WTC11 (cell line): ENCODE data around the gene SLCO4A1. TPM values are rescaled to one million over a fixed set of nuclear protein-coding genes. Genes with fewer than 3 reads are reported as not detected.

Source experiments
- ATAC-seq: fragments of 200-7000 bp; cut with Tn5 transposase; 2 replicates; pipeline ENCODE4 v1.10.0; 2021; ENCODE audit warnings: mild to moderate bottlenecking, moderate library complexity
- CTCF ChIA-PET: fragments of 300-600 bp; sonication (Branson Sonifier 250); formaldehyde crosslinking; loops from one replicate; lab custom pipeline; 2021; ENCODE audit warnings: antibody characterized with exemption; lab: Charles Lee
- POLR2A ChIA-PET: fragments of 350-600 bp; sonication (Branson Sonifier 250); formaldehyde crosslinking; loops from one replicate; lab custom pipeline; 2021; ENCODE audit warnings: antibody characterized with exemption; lab: Charles Lee
- DNase-seq: peaks from one replicate; pipeline ENCODE4 v3.0.0; 2021; ENCODE audit warnings: low spot score
- H3K27ac Mint-ChIP-seq: 2 replicates; pipeline ENCODE4 v1.8.0; 2021; ENCODE audit warnings: mixed read lengths
- H3K27me3 Mint-ChIP-seq: 2 replicates; pipeline ENCODE4 v1.8.0; 2021; ENCODE audit warnings: low read depth, mild to moderate bottlenecking, moderate library complexity, mixed read lengths
- H3K36me3 Mint-ChIP-seq: 2 replicates; pipeline ENCODE4 v1.8.0; 2021; ENCODE audit warnings: mixed read lengths
- H3K4me1 Mint-ChIP-seq: 2 replicates; pipeline ENCODE4 v1.8.0; 2022; ENCODE audit warnings: mixed read lengths
- H3K4me3 Mint-ChIP-seq: 2 replicates; pipeline ENCODE4 v1.8.0; 2021; ENCODE audit warnings: mild to moderate bottlenecking, moderate library complexity, mixed read lengths
- H3K9me3 Mint-ChIP-seq: 2 replicates; pipeline ENCODE4 v1.8.0; 2021; ENCODE audit warnings: mixed read lengths
- CREM ChIP-seq: sonication (generic); formaldehyde crosslinking; IDR thresholded peaks from 2 replicates; pipeline ENCODE4 v1.8.1; 2022; ENCODE audit warnings: mild to moderate bottlenecking, missing genetic modification reagents, moderate library complexity
- ESRRA ChIP-seq: sonication (generic); formaldehyde crosslinking; IDR thresholded peaks from 2 replicates; pipeline ENCODE4 v1.8.1; 2022; ENCODE audit warnings: mild to moderate bottlenecking, missing genetic modification reagents, borderline replicate concordance
- FOXK1 ChIP-seq: sonication (generic); formaldehyde crosslinking; IDR thresholded peaks from 2 replicates; pipeline ENCODE4 v1.8.0; 2022; ENCODE audit warnings: mild to moderate bottlenecking, moderate library complexity, missing genetic modification reagents
- GABPB1 ChIP-seq: sonication (generic); formaldehyde crosslinking; IDR thresholded peaks from 2 replicates; pipeline ENCODE4 v1.8.1; 2023; ENCODE audit warnings: mild to moderate bottlenecking, missing genetic modification reagents
- GRHL2 ChIP-seq: fragments of 250-450 bp; sonication (Bioruptor Pico); IDR thresholded peaks from 2 replicates; pipeline ENCODE4 v1.8.0; 2022; ENCODE audit warnings: mild to moderate bottlenecking, moderate library complexity; ENCODE audit not compliant: insufficient replicate concordance, severe bottlenecking
- HMGA2 ChIP-seq: fragments of 250-450 bp; sonication (Bioruptor Pico); IDR thresholded peaks from 2 replicates; pipeline ENCODE4 v1.4.0; 2021; ENCODE audit warnings: mild to moderate bottlenecking, moderate library complexity
- SP1 ChIP-seq: sonication (generic); formaldehyde crosslinking; conservative IDR thresholded peaks from 2 replicates; pipeline ENCODE4 v1.8.1; 2022; ENCODE audit warnings: missing genetic modification reagents
- TEAD1 ChIP-seq: sonication (generic); formaldehyde crosslinking; IDR thresholded peaks from 2 replicates; pipeline ENCODE4 v1.8.0; 2022; ENCODE audit warnings: mild to moderate bottlenecking, missing genetic modification reagents
- ZNF317 ChIP-seq: sonication (generic); formaldehyde crosslinking; IDR thresholded peaks from 2 replicates; pipeline ENCODE4 v1.8.1; 2023; ENCODE audit warnings: low read depth, mild to moderate bottlenecking, moderate library complexity, missing genetic modification reagents, borderline replicate concordance
- total RNA-seq: library from RNA; stranded (reverse); gene quantifications from 3 replicates; pipeline ENCODE4 v1.2.3, GENCODE V29; 2021
- TF ChIP-seq, protein P1 (sequence below): sonication (generic); formaldehyde crosslinking; IDR thresholded peaks from 2 replicates; pipeline ENCODE4 v1.8.0; 2023; ENCODE audit warnings: mild to moderate bottlenecking, missing genetic modification reagents
- TF ChIP-seq, protein P2 (sequence below): sonication (generic); formaldehyde crosslinking; IDR thresholded peaks from 2 replicates; pipeline ENCODE4 v1.8.0; 2022; ENCODE audit warnings: missing genetic modification reagents
- TF ChIP-seq, protein P3 (sequence below): sonication (generic); formaldehyde crosslinking; IDR thresholded peaks from 2 replicates; pipeline ENCODE4 v1.8.0; 2022; ENCODE audit warnings: mild to moderate bottlenecking, missing genetic modification reagents
- TF ChIP-seq, protein P4 (sequence below): sonication (generic); formaldehyde crosslinking; IDR thresholded peaks from 2 replicates; pipeline ENCODE4 v1.8.1; 2022; ENCODE audit warnings: missing genetic modification reagents, borderline replicate concordance
- TF ChIP-seq, protein P5 (sequence below): sonication (generic); formaldehyde crosslinking; IDR thresholded peaks from 2 replicates; pipeline ENCODE4 v1.8.1; 2023; ENCODE audit warnings: mild to moderate bottlenecking, missing genetic modification reagents
- TF ChIP-seq, protein P6 (sequence below): fragments of 250-450 bp; sonication (Bioruptor Pico); IDR thresholded peaks from 2 replicates; pipeline ENCODE4 v1.9.0; 2021; ENCODE audit warnings: moderate library complexity, mild to moderate bottlenecking, inconsistent platforms, borderline replicate concordance

The SLCO4A1 gene
- total RNA-seq, 1 experiment from 2014 or later, result 19.9 TPM

DNA sequence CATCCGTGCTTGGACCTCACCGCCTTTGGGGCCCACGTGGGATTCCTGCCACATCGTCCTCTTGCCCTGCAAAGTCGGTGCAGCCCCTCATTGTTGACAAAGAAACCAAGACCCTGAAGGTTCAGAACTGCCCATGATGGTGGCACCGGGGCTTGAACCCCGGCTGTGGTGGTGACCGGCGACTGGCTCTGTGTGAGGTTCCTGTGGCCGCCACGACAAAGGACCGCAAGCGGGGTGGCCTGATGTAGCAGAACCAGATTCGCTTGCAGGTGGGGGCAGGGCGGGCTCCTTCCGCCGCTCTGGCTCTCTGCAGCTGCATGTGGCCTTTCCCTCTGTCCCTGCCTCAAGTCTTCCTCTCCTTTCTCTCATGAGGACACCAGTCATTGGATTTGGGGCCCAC is 28.7 kb downstream of the SLCO4A1 start:
- DNase-seq, result no peak
- TF ChIP-seq SP1 (CRISPR knock-in tag), result no peak
- TF ChIP-seq, protein P1, sequence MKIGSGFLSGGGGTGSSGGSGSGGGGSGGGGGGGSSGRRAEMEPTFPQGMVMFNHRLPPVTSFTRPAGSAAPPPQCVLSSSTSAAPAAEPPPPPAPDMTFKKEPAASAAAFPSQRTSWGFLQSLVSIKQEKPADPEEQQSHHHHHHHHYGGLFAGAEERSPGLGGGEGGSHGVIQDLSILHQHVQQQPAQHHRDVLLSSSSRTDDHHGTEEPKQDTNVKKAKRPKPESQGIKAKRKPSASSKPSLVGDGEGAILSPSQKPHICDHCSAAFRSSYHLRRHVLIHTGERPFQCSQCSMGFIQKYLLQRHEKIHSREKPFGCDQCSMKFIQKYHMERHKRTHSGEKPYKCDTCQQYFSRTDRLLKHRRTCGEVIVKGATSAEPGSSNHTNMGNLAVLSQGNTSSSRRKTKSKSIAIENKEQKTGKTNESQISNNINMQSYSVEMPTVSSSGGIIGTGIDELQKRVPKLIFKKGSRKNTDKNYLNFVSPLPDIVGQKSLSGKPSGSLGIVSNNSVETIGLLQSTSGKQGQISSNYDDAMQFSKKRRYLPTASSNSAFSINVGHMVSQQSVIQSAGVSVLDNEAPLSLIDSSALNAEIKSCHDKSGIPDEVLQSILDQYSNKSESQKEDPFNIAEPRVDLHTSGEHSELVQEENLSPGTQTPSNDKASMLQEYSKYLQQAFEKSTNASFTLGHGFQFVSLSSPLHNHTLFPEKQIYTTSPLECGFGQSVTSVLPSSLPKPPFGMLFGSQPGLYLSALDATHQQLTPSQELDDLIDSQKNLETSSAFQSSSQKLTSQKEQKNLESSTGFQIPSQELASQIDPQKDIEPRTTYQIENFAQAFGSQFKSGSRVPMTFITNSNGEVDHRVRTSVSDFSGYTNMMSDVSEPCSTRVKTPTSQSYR (CRISPR knock-in tag), result no peak
- TF ChIP-seq ESRRA (CRISPR knock-in tag), result no peak
- TF ChIP-seq, protein P2, sequence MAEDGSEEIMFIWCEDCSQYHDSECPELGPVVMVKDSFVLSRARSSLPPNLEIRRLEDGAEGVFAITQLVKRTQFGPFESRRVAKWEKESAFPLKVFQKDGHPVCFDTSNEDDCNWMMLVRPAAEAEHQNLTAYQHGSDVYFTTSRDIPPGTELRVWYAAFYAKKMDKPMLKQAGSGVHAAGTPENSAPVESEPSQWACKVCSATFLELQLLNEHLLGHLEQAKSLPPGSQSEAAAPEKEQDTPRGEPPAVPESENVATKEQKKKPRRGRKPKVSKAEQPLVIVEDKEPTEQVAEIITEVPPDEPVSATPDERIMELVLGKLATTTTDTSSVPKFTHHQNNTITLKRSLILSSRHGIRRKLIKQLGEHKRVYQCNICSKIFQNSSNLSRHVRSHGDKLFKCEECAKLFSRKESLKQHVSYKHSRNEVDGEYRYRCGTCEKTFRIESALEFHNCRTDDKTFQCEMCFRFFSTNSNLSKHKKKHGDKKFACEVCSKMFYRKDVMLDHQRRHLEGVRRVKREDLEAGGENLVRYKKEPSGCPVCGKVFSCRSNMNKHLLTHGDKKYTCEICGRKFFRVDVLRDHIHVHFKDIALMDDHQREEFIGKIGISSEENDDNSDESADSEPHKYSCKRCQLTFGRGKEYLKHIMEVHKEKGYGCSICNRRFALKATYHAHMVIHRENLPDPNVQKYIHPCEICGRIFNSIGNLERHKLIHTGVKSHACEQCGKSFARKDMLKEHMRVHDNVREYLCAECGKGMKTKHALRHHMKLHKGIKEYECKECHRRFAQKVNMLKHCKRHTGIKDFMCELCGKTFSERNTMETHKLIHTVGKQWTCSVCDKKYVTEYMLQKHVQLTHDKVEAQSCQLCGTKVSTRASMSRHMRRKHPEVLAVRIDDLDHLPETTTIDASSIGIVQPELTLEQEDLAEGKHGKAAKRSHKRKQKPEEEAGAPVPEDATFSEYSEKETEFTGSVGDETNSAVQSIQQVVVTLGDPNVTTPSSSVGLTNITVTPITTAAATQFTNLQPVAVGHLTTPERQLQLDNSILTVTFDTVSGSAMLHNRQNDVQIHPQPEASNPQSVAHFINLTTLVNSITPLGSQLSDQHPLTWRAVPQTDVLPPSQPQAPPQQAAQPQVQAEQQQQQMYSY (CRISPR knock-in tag), result no peak
- TF ChIP-seq FOXK1 (CRISPR knock-in tag), result no peak
- TF ChIP-seq GRHL2 (CRISPR knock-in tag), result no peak
- no peak for TF ChIP-seq ZNF317 (CRISPR knock-in tag)
- TF ChIP-seq TEAD1 (CRISPR knock-in tag), result no peak
- TF ChIP-seq, protein P3, sequence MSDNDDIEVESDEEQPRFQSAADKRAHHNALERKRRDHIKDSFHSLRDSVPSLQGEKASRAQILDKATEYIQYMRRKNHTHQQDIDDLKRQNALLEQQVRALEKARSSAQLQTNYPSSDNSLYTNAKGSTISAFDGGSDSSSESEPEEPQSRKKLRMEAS, result no peak
- TF ChIP-seq CREM (CRISPR knock-in tag), result no peak
- TF ChIP-seq, protein P4, sequence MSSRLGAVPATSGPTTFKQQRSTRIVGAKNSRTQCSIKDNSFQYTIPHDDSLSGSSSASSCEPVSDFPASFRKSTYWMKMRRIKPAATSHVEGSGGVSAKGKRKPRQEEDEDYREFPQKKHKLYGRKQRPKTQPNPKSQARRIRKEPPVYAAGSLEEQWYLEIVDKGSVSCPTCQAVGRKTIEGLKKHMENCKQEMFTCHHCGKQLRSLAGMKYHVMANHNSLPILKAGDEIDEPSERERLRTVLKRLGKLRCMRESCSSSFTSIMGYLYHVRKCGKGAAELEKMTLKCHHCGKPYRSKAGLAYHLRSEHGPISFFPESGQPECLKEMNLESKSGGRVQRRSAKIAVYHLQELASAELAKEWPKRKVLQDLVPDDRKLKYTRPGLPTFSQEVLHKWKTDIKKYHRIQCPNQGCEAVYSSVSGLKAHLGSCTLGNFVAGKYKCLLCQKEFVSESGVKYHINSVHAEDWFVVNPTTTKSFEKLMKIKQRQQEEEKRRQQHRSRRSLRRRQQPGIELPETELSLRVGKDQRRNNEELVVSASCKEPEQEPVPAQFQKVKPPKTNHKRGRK (CRISPR knock-in tag), result no peak
- TF ChIP-seq, protein P5, sequence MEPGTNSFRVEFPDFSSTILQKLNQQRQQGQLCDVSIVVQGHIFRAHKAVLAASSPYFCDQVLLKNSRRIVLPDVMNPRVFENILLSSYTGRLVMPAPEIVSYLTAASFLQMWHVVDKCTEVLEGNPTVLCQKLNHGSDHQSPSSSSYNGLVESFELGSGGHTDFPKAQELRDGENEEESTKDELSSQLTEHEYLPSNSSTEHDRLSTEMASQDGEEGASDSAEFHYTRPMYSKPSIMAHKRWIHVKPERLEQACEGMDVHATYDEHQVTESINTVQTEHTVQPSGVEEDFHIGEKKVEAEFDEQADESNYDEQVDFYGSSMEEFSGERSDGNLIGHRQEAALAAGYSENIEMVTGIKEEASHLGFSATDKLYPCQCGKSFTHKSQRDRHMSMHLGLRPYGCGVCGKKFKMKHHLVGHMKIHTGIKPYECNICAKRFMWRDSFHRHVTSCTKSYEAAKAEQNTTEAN (CRISPR knock-in tag), result no peak
- TF ChIP-seq HMGA2 (CRISPR knock-in tag), result no peak
- TF ChIP-seq, all 79 proteins: peak for 0
- ATAC-seq, result no peak
- CTCF ChIA-PET, result interaction anchor here (1.5 to 4.1 kb wide), 2 partner anchors 120 to 124 kb away, joined by 4 to 26 read pairs; no protein-coding TSS in a partner anchor
- no peaks in the 10 kb centered on the region for H3K9me3 Mint-ChIP-seq
- POLR2A ChIA-PET, result no interaction called here
- peak overlapping the region; percentile 65; the same call in 1 of the 2 replicates for H3K27ac Mint-ChIP-seq
- H3K4me1 Mint-ChIP-seq, result no peaks in the 10 kb centered on the region
- H3K4me3 Mint-ChIP-seq, result no peak overlapping the region
- no peaks in the 10 kb centered on the region for H3K36me3 Mint-ChIP-seq
- H3K27me3 Mint-ChIP-seq, result no peaks in the 10 kb centered on the region

DNA sequence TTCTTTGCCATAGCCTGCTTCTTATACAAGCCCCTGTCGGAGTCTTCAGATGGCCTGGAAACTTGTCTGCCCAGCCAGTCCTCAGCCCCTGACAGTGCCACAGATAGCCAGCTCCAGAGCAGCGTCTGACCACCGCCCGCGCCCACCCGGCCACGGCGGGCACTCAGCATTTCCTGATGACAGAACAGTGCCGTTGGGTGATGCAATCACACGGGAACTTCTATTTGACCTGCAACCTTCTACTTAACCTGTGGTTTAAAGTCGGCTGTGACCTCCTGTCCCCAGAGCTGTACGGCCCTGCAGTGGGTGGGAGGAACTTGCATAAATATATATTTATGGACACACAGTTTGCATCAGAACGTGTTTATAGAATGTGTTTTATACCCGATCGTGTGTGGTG is 29.5 kb downstream of the SLCO4A1 start:
- Mint-ChIP-seq H3K27me3 (no peaks in the 10 kb centered on the region), H3K36me3 (no peaks in the 10 kb centered on the region)
- POLR2A ChIA-PET, result no interaction called here

More for the DNA sequence above, 29.5 kb downstream of the SLCO4A1 start:
- Mint-ChIP-seq H3K4me3 (no peak overlapping the region), H3K4me1 (no peaks in the 10 kb centered on the region), H3K27ac (no peak overlapping the region), H3K9me3 (no peaks in the 10 kb centered on the region)
- peak; percentile 89 for TF ChIP-seq GABPB1 (CRISPR knock-in tag)
- TF ChIP-seq, protein P6, sequence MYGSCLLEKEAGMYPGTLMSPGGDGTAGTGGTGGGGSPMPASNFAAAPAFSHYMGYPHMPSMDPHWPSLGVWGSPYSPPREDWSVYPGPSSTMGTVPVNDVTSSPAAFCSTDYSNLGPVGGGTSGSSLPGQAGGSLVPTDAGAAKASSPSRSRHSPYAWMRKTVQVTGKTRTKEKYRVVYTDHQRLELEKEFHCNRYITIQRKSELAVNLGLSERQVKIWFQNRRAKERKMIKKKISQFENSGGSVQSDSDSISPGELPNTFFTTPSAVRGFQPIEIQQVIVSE (CRISPR knock-in tag), result no peak
- ATAC-seq, result no peak
- DNase-seq, result no peak
- CTCF ChIA-PET, result interaction anchor here (4.1 kb wide), 1 partner anchor 119 kb away, joined by 26 read pairs; no protein-coding TSS in a partner anchor
